ENCODE data around the gene MZT1. TPM values are rescaled to one million over a fixed set of nuclear protein-coding genes. Genes with fewer than 3 reads are reported as not detected.

MZT1 gene
- total RNA-seq (ENCODE audit: low replicate concordance): 6.0 and 23.4 TPM in 2 replicates

GRCh38 chr13:72727417-72728289 lies at the start of gene MZT1, which contains the start of gene BORA:
Gene MZT1, minus strand, starts transcription at chr13:72727629. Its CDS starts 27 bp downstream, at chr13:72727602.
Gene BORA, plus strand, starts transcription at chr13:72727923. Its CDS starts 1,018 bp downstream, at chr13:72728941.
- H3K4me3 ChIP-seq (ENCODE audit: low read depth, low read length): peak within 1 kb of the TSS; percentile 98
- no peak for TF ChIP-seq CTCF (IDR thresholded peaks at IDR 0.05; ENCODE audit: insufficient read depth, low read length)
- DNase-seq (ENCODE audit: low read depth): peak; percentile 97

- peak; percentile 5 for DNase-seq (ENCODE audit: low read depth)
- no peak for TF ChIP-seq CTCF (IDR thresholded peaks at IDR 0.05; ENCODE audit: insufficient read depth, low read length)
- H3K4me3 ChIP-seq (ENCODE audit: low read depth, low read length): no peak overlapping the region
Measured at GRCh38 chr13:72774019-72774418, 46.6 kb upstream of the MZT1 start.

GRCh38 chr13:72763411-72763810 lies 36.0 kb upstream of the MZT1 start:
- no peak overlapping the region for H3K4me3 ChIP-seq (ENCODE audit: low read depth, low read length)
- DNase-seq (ENCODE audit: low read depth): peak; percentile 52
- no peak for TF ChIP-seq CTCF (IDR thresholded peaks at IDR 0.05; ENCODE audit: insufficient read depth, low read length)

- no peak for DNase-seq (ENCODE audit: low read depth)
- no peak overlapping the region for H3K4me3 ChIP-seq (ENCODE audit: low read depth, low read length)
- TF ChIP-seq CTCF (IDR thresholded peaks at IDR 0.05; ENCODE audit: insufficient read depth, low read length): no peak
Measured at GRCh38 chr13:72760189-72760588, 32.8 kb upstream of the MZT1 start.

GRCh38 chr13:72757792-72758535 lies 30.5 kb upstream of the MZT1 start:
- no peak for DNase-seq (ENCODE audit: low read depth)
- no peak overlapping the region for H3K4me3 ChIP-seq (ENCODE audit: low read depth, low read length)
- no peak for TF ChIP-seq CTCF (IDR thresholded peaks at IDR 0.05; ENCODE audit: insufficient read depth, low read length)

GRCh38 chr13:72754111-72754510 lies 26.7 kb upstream of the MZT1 start:
- DNase-seq (ENCODE audit: low read depth): no peak
- no peak overlapping the region for H3K4me3 ChIP-seq (ENCODE audit: low read depth, low read length)
- no peak for TF ChIP-seq CTCF (IDR thresholded peaks at IDR 0.05; ENCODE audit: insufficient read depth, low read length)
